Activated CD4-positive, alpha-beta memory T cell treated with anti-CD3 and anti-CD28 coated beads for 36 hours (primary cell): ENCODE results near the gene HLA-DRB1. TPM values are rescaled to one million over a fixed set of nuclear protein-coding genes. Genes with fewer than 3 reads are reported as not detected.
A peak's percentile ranks its signal among the peaks of the same experiment; 100 is the strongest.
"Not testable (repeated sequence)": the region's sequence is repeated elsewhere in the genome, so short reads cannot be mapped to it uniquely, and the experiment has no call there.

Source experiments
- CTCF ChIA-PET: fragments of 350-600 bp; sonication (Branson Sonifier 250); formaldehyde crosslinking; loops from one replicate; lab custom pipeline; 2021; ENCODE audit warnings: antibody characterized with exemption, inconsistent platforms; lab: Charles Lee
- POLR2A ChIA-PET: fragments of 350-600 bp; sonication (Branson Sonifier 250); formaldehyde crosslinking; loops from one replicate; lab custom pipeline; 2021; ENCODE audit warnings: antibody characterized with exemption; lab: Charles Lee
- DNase-seq: peaks from one replicate; pipeline ENCODE4 v3.0.0-alpha.2; 2020
- H3K27ac Mint-ChIP-seq: one replicate; pipeline ENCODE4 v1.8.0; 2021; ENCODE audit warnings: mixed read lengths
- H3K27me3 Mint-ChIP-seq: one replicate; pipeline ENCODE4 v1.8.0; 2021; ENCODE audit warnings: mixed read lengths
- H3K36me3 Mint-ChIP-seq: one replicate; pipeline ENCODE4 v1.8.0; 2021; ENCODE audit warnings: mixed read lengths
- H3K4me1 Mint-ChIP-seq: one replicate; pipeline ENCODE4 v1.8.0; 2021; ENCODE audit warnings: low read depth, mixed read lengths
- H3K4me3 Mint-ChIP-seq: one replicate; pipeline ENCODE4 v1.8.0; 2021; ENCODE audit warnings: mild to moderate bottlenecking, mixed read lengths
- H3K9me3 Mint-ChIP-seq: one replicate; pipeline ENCODE4 v1.8.0; 2021; ENCODE audit warnings: mixed read lengths
- intact Hi-C: fragments of 100-400 bp; cut with micrococcal nuclease; formaldehyde crosslinking; loops from one replicate; pipeline ENCODE4 v1.15.1; 2023
- total RNA-seq, 2 experiments: library from RNA; stranded (reverse); gene quantifications; one replicate each; pipeline ENCODE4 v1.2.3, GENCODE V29; 2021

The HLA-DRB1 gene
- total RNA-seq, 2 experiments from 2014 or later: 7.3 to 8.7 TPM

DNA sequence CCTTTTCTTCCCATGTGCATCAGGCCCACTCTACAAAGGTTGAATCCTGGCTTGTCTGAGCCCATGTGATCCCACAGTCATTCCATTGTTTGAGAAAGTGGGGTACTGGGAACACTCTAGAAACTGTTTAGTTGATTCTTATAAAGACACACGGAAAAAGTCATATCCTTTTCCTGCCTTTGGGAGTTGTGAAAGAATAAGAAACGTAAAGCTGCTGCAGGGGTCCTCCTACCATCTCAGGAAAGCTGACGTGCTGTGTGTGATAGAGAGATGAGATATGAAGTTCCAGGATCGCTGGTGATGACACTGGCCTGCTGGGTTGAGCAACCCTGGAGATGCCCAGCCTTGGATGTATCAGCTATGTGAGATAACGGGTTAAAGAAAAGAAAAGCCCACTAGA is 38.2 kb downstream of the HLA-DRB1 start:
- intact Hi-C loops: no loop called here
- no peak overlapping the region for H3K27ac Mint-ChIP-seq
- CTCF ChIA-PET: no interaction called here
- H3K4me1 Mint-ChIP-seq: peaks cover 2% of the 10 kb centered on the region
- H3K4me3 Mint-ChIP-seq: no peak overlapping the region
- POLR2A ChIA-PET: no interaction called here
- H3K9me3 Mint-ChIP-seq: no peaks in the 10 kb centered on the region
- H3K36me3 Mint-ChIP-seq: no peaks in the 10 kb centered on the region
- no peaks in the 10 kb centered on the region for H3K27me3 Mint-ChIP-seq
- no peak for DNase-seq

DNA sequence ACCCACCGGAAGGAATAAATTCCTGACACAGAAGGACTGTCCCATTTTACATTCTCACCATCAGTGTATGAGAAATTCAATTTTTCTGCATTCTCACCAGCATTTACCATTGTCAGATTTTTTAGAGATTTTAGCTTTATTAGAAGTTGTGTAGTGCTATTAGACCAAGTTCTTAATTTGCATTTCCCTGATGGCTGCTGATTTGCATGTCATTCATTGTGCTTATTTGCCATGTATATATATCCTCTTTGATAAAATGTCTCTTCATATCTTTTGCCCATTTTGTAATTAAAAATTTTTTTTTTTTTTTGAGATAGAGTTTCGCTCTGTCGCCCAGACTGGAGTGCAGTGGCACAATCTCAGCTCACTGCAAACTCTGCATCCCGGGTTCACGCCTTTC is 49.8 kb downstream of the HLA-DRB1 start:
- Mint-ChIP-seq H3K4me1 (no peaks in the 10 kb centered on the region), H3K4me3 (no peak overlapping the region), H3K27me3 (peaks cover 5% of the 10 kb centered on the region), H3K27ac (no peak overlapping the region), H3K9me3 (no peaks in the 10 kb centered on the region), H3K36me3 (no peaks in the 10 kb centered on the region)
- no peak for DNase-seq
- ChIA-PET POLR2A (no interaction called here), CTCF (no interaction called here)
- intact Hi-C loops: no loop called here

- intact Hi-C loops, CTCF ChIA-PET, H3K4me1 Mint-ChIP-seq, H3K36me3 Mint-ChIP-seq, H3K27ac Mint-ChIP-seq, POLR2A ChIA-PET, H3K9me3 Mint-ChIP-seq, DNase-seq, H3K27me3 Mint-ChIP-seq, H3K4me3 Mint-ChIP-seq: not testable (repeated sequence)
These were observed 59.2 kb downstream of the HLA-DRB1 start for GRCh38 chr6:32530431-32530793.

DNA sequence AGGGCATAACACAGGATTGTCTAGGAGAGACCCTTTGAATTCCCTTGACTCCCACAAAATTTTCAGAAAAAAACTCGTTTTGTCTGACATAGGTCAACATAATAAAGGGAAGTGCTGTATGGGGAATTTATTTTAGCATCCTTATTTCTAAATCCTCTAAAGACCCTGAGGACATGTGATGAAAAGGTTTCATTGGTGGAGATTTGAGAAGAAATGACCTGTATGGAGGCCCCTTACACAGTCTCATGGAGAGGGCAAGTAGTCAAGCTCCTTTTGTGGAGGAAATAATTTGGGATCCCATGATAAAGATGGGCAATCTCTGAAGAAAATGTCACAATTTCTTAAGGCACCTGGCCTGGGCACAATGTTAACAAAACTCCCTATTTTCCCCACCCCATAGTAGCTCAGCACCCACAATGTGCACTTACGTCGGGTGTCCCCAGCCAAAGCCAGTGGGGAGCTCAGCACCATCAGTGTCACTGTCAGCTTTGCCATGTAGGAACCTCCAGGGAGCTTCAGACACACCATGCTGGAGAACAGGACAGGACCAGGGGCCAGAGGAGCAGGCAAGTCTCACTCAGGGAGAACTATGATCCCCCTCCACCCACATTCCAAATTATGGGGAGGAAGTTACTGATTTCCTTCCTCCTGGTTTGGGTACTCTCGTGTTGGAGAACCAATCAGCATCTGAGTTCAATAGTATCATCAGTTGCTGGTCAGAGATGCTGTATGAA is 59.8 kb downstream of the HLA-DRB1 start, which contains the start of gene HLA-DRB5:
Gene HLA-DRB5 (minus strand): TSS at position 591 of the 734 bp plus-strand sequence. CDS start 63 bp downstream, at position 528.
- peak within 1 kb of the TSS; percentile 48 for H3K4me3 Mint-ChIP-seq
- H3K36me3 Mint-ChIP-seq: no peaks in the 10 kb centered on the region
- ChIA-PET CTCF (no interaction called here), POLR2A (no interaction called here)
- no peak for DNase-seq
- no peaks in the 10 kb centered on the region for H3K4me1 Mint-ChIP-seq
- H3K27me3 Mint-ChIP-seq: no peaks in the 10 kb centered on the region
- H3K27ac Mint-ChIP-seq: no peak within 1 kb of the TSS
- H3K9me3 Mint-ChIP-seq: no peaks in the 10 kb centered on the region
- intact Hi-C loops: loop anchor here (5.0 kb wide), 1 partner anchor 42 kb away; no protein-coding TSS in a partner anchor

Other genes starting within 250 kb of the HLA-DRB1 start
- not detected for gene TSBP1, start 217.9 kb downstream of the HLA-DRB1 start, total RNA-seq
- not detected for gene BTNL2, start 182.7 kb downstream of the HLA-DRB1 start, total RNA-seq
- 1 to 10 TPM; 5.6 to 6.0 TPM for gene HLA-DRA, start 150.0 kb downstream of the HLA-DRB1 start, total RNA-seq
- under 1 TPM; 0.48 to 0.82 TPM for gene HLA-DRB5, start 59.6 kb downstream of the HLA-DRB1 start, total RNA-seq
- 1 to 10 TPM in 1 of 2 experiments, under 1 TPM in 1; 0.97 to 1.4 TPM for gene HLA-DQA1, start 47.6 kb upstream of the HLA-DRB1 start, total RNA-seq
- 10 to 100 TPM in 1 of 2 experiments, 1 to 10 TPM in 1; 9.7 to 10.1 TPM for gene HLA-DQB1, start 76.8 kb upstream of the HLA-DRB1 start, total RNA-seq
- gene HLA-DQA2, start 151.5 kb upstream of the HLA-DRB1 start, total RNA-seq: not detected
- gene HLA-DQB2, start 173.7 kb upstream of the HLA-DRB1 start, total RNA-seq: not detected
- 1 to 10 TPM; 1.3 to 1.7 TPM for gene HLA-DOB, start 227.2 kb upstream of the HLA-DRB1 start, total RNA-seq
- gene TAP2, start 248.9 kb upstream of the HLA-DRB1 start, total RNA-seq: 100 to 1,000 TPM; 134 to 143 TPM